ENCODE data around the gene GHR. TPM values are rescaled to one million over a fixed set of nuclear protein-coding genes. Genes with fewer than 3 reads are reported as not detected.

GHR gene
- total RNA-seq, 1 donor from 2014 or later, result 5.4 TPM

DNA sequence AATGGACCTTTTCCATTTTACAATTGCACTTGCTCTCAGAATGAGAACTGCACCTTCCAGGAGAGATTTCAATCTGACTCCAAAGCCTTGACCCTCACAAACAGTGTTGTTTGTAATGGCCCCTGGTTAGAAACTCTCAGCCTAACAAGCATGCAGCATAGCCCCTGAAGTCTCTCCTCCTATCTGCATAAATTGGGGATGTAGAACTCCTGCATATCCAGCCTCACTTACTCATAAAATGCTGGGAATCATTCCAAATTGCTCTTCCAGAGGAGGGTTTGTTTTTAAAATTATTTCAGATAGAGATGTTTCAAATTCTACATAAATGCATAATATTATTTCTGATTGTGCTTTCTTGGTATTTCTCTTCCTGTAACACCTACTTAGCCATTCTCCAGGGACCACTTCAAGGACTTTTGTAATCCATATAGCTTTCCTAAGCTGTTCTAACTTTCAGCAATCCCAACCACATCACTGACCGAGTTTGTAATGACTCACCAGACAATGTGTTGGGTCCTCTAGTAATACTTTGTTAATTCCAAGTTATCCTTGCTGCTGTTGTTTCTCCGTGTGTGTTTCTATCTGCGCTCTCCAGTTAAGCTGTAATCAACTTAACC, 189.6 kb downstream of the GHR start:
- Mint-ChIP-seq H3K9me3 (ENCODE audit: low read depth) (no peaks in the 10 kb centered on the region), H3K36me3 (ENCODE audit: low read depth) (peaks cover 2% of the 10 kb centered on the region), H3K4me1 (ENCODE audit: low read depth) (peaks cover 10% of the 10 kb centered on the region), H3K27me3 (ENCODE audit: low read depth) (no peaks in the 10 kb centered on the region), H3K27ac (ENCODE audit: unreplicated experiment) (no peak overlapping the region), H3K4me3 (ENCODE audit: unreplicated experiment) (no peak overlapping the region)
- DNase-seq (ENCODE audit: low spot score), result no peak
- TF ChIP-seq, protein P1, sequence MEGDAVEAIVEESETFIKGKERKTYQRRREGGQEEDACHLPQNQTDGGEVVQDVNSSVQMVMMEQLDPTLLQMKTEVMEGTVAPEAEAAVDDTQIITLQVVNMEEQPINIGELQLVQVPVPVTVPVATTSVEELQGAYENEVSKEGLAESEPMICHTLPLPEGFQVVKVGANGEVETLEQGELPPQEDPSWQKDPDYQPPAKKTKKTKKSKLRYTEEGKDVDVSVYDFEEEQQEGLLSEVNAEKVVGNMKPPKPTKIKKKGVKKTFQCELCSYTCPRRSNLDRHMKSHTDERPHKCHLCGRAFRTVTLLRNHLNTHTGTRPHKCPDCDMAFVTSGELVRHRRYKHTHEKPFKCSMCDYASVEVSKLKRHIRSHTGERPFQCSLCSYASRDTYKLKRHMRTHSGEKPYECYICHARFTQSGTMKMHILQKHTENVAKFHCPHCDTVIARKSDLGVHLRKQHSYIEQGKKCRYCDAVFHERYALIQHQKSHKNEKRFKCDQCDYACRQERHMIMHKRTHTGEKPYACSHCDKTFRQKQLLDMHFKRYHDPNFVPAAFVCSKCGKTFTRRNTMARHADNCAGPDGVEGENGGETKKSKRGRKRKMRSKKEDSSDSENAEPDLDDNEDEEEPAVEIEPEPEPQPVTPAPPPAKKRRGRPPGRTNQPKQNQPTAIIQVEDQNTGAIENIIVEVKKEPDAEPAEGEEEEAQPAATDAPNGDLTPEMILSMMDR (IDR thresholded peaks at IDR 0.05), result no peak

DNA sequence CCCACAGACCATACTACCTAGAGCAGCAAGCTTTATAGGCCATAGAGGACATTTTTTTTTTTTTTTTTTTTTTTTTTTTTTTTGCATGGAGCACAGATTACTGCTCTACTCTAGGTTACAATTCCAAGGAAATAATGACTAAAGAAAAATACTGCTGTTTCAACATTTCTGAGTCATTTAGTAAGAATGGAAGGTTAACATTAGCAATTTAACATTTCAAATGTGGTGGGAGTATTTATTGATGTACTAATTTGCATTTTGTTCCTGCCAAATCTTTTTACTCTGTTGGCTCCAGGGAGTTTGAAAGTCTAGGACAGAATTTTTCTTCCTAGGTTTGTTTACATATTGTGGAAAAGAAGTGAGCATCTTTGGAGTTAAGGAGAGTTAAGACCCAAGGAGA, 191.3 kb downstream of the GHR start:
- H3K27me3 Mint-ChIP-seq (ENCODE audit: low read depth), result no peaks in the 10 kb centered on the region
- H3K4me3 Mint-ChIP-seq (ENCODE audit: unreplicated experiment), result no peak overlapping the region
- H3K27ac Mint-ChIP-seq (ENCODE audit: unreplicated experiment), result no peak overlapping the region
- TF ChIP-seq, protein P1 (IDR thresholded peaks at IDR 0.05), result no peak
- H3K4me1 Mint-ChIP-seq (ENCODE audit: low read depth), result peaks cover 10% of the 10 kb centered on the region
- peaks cover 2% of the 10 kb centered on the region for H3K36me3 Mint-ChIP-seq (ENCODE audit: low read depth)
- no peak for DNase-seq (ENCODE audit: low spot score)
- no peaks in the 10 kb centered on the region for H3K9me3 Mint-ChIP-seq (ENCODE audit: low read depth)

DNA sequence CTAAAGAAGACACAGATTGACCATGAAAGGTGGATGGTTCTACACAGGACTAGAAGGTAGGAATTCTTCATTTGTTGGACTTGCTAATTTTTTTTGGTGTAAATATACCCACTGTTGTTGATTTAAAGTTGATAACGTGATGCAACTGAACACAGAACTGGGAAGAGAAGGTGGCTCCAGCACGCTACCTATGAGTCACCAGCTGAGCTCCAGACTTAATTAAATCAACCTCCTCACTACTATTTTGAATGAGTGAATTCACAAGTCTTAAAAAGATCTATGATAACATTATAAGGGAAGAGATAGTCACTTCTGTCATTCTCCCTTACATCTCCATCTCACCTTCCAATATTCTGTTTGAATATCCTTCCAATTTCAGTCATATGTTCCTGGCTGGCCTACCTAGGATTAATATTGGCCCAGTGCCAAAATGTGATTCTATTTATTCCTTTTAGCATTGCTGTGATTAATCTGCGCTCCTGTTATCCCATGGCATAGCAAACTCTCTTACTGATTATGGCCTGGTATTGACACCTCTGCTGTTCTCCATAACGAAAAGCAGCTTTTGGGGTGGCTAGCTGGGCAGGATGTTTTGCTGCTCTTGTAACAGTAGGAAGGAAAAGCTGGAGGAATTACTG, 197.5 kb downstream of the GHR start:
- TF ChIP-seq, protein P1 (IDR thresholded peaks at IDR 0.05), result no peak
- peaks cover 3% of the 10 kb centered on the region for H3K4me1 Mint-ChIP-seq (ENCODE audit: low read depth)
- no peaks in the 10 kb centered on the region for H3K9me3 Mint-ChIP-seq (ENCODE audit: low read depth)
- no peak overlapping the region for H3K4me3 Mint-ChIP-seq (ENCODE audit: unreplicated experiment)
- H3K27ac Mint-ChIP-seq (ENCODE audit: unreplicated experiment), result no peak overlapping the region
- H3K36me3 Mint-ChIP-seq (ENCODE audit: low read depth), result peaks cover 1% of the 10 kb centered on the region
- DNase-seq (ENCODE audit: low spot score), result no peak
- no peaks in the 10 kb centered on the region for H3K27me3 Mint-ChIP-seq (ENCODE audit: low read depth)

DNA sequence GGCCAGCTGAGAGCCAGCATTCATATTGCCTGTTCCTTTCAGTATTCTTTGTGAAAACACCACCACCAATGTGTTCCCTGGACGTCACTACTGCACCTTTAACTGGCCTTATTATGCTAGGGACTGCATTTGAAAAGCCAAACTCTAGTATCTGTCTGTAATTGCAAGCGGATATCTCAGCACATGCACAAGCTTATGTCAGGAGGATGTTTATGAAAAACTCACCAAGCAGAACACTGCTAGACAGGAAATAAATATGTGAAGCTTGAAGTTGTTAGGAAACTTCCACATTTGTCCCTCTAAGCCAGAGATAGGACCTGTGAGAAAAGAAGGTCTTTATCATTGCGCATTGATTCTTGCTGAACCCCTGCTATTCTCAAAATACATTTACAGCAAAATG, 198.0 kb downstream of the GHR start:
- Mint-ChIP-seq H3K36me3 (ENCODE audit: low read depth) (peaks cover 1% of the 10 kb centered on the region), H3K9me3 (ENCODE audit: low read depth) (no peaks in the 10 kb centered on the region), H3K27ac (ENCODE audit: unreplicated experiment) (no peak overlapping the region), H3K27me3 (ENCODE audit: low read depth) (no peaks in the 10 kb centered on the region), H3K4me1 (ENCODE audit: low read depth) (peaks cover 3% of the 10 kb centered on the region), H3K4me3 (ENCODE audit: unreplicated experiment) (no peak overlapping the region)
- TF ChIP-seq, protein P1 (IDR thresholded peaks at IDR 0.05), result no peak
- DNase-seq (ENCODE audit: low spot score), result no peak

DNA sequence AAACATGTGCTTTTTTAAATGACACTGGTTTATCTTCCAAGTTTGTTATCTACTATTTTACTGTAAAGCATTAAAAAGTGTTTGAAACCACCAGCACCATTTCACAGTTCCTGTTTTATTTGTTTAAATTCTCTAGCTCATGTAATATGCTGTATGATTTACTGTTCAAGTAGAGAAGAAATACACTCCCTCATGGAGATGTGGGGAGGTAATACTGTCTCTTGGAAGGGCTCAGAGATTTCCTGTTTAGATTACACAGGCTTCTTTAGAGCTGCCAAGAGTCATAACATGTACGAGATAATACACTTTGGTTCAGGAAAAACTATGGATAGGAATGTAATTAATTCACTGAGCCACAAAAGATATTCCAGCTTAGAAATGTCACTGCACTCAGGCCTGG, 198.4 kb downstream of the GHR start:
- peaks cover 1% of the 10 kb centered on the region for H3K36me3 Mint-ChIP-seq (ENCODE audit: low read depth)
- peaks cover 3% of the 10 kb centered on the region for H3K4me1 Mint-ChIP-seq (ENCODE audit: low read depth)
- H3K9me3 Mint-ChIP-seq (ENCODE audit: low read depth), result no peaks in the 10 kb centered on the region
- H3K27ac Mint-ChIP-seq (ENCODE audit: unreplicated experiment), result no peak overlapping the region
- DNase-seq (ENCODE audit: low spot score), result no peak
- no peak overlapping the region for H3K4me3 Mint-ChIP-seq (ENCODE audit: unreplicated experiment)
- H3K27me3 Mint-ChIP-seq (ENCODE audit: low read depth), result no peaks in the 10 kb centered on the region
- TF ChIP-seq, protein P1 (IDR thresholded peaks at IDR 0.05), result no peak
